Endothelial cell of umbilical vein (primary cell): ENCODE data around the gene OTULINL. TPM values are rescaled to one million over a fixed set of nuclear protein-coding genes. Genes with fewer than 3 reads are reported as not detected.

Experiments
- BruUV-seq: library from RNA; stranded (reverse); fragments of 400-500 nt; replicated peaks from 2 replicates; lab custom pipeline; 2021; lab: Mats Ljungman, UMichigan
- CTCF ChIA-PET: fragments of 300-600, 350-600 bp; sonication (Branson Sonifier 250); formaldehyde crosslinking; loops from one replicate; lab custom pipeline; 2021; ENCODE audit warnings: antibody characterized with exemption, inconsistent platforms; lab: Charles Lee
- POLR2A ChIA-PET: fragments of 300-600, 350-600 bp; sonication (Branson Sonifier 250); formaldehyde crosslinking; loops from one replicate; lab custom pipeline; 2021; ENCODE audit warnings: antibody characterized with exemption, inconsistent platforms; lab: Charles Lee
- DNase-seq: peaks from one replicate; pipeline ENCODE4 v3.0.0-alpha.2; 2011; ENCODE audit warnings: low read depth, low spot score
- FAIRE-seq: peaks from 2 replicates; lab custom pipeline; 2011; peaks lifted over from hg19 to GRCh38; lab: Jason Lieb, UNC
- H2AFZ ChIP-seq: 2 replicates; pipeline ENCODE4 v1.6.0; 2012; ENCODE audit warnings: low read depth, low read length, control low read depth, inconsistent platforms
- H3K27ac ChIP-seq: 2 replicates; pipeline ENCODE4 v1.5.1; 2011; ENCODE audit warnings: low read depth, mild to moderate bottlenecking, control low read depth, low read length, moderate library complexity; ENCODE audit not compliant: insufficient read depth
- H3K27me3 ChIP-seq, 2 experiments: 2 replicates each; pipeline versions ENCODE4 v1.6.0 to v1.6.1; 2011; ENCODE audit warnings: low read length in 2 of 2, mixed read lengths in 1 of 2; ENCODE audit not compliant: control insufficient read depth in 2 of 2, insufficient read depth in 2 of 2
- H3K36me3 ChIP-seq, 2 experiments: 2 replicates in 1 of 2; 3 replicates in 1 of 2; pipeline ENCODE4 v1.5.1; 2011; ENCODE audit warnings: low read length in 2 of 2, mild to moderate bottlenecking in 1 of 2, moderate library complexity in 1 of 2; ENCODE audit not compliant: control insufficient read depth in 2 of 2, insufficient read depth in 2 of 2; ENCODE audit errors: extremely low read depth in 1 of 2
- H3K4me1 ChIP-seq: 3 replicates; pipeline ENCODE4 v1.5.1; 2011; ENCODE audit warnings: mild to moderate bottlenecking, low read length; ENCODE audit not compliant: control insufficient read depth, insufficient read depth; ENCODE audit errors: extremely low read depth
- H3K4me2 ChIP-seq: 2 replicates; pipeline ENCODE4 v1.6.1; 2011; ENCODE audit warnings: low read length, control low read depth, mixed read lengths; ENCODE audit not compliant: insufficient read depth
- H3K4me3 ChIP-seq, 3 experiments: fragments of 200-600 bp in 1 of 3; sonication (generic), shearing (Covaris generic) in 1 of 3; replicated peaks in 1 of 3; 2 replicates each; pipeline ENCODE4 v1.5.1; 2011 to 2016; ENCODE audit warnings: control low read depth in 3 of 3, low read length in 3 of 3, mild to moderate bottlenecking in 2 of 3, inconsistent platforms in 1 of 3, low read depth in 1 of 3, moderate library complexity in 1 of 3; ENCODE audit not compliant: insufficient read depth in 1 of 3
- H3K79me2 ChIP-seq: 2 replicates; pipeline ENCODE4 v1.6.0; 2012; ENCODE audit warnings: low read length, inconsistent platforms; ENCODE audit not compliant: control insufficient read depth, insufficient read depth
- H3K9ac ChIP-seq: replicated peaks from 2 replicates; pipeline ENCODE3; 2011; ENCODE audit warnings: low read length, control low read depth; ENCODE audit not compliant: insufficient read depth; ENCODE audit errors: extremely low read depth
- H3K9me1 ChIP-seq: replicated peaks from 3 replicates; pipeline ENCODE4 v1.6.0; 2011; ENCODE audit warnings: mild to moderate bottlenecking, low read length; ENCODE audit not compliant: control insufficient read depth, insufficient read depth; ENCODE audit errors: extremely low read depth
- H3K9me3 ChIP-seq: replicated peaks from 2 replicates; pipeline ENCODE4 v1.5.1; 2012; ENCODE audit warnings: low read length, inconsistent platforms; ENCODE audit not compliant: control insufficient read depth, insufficient read depth
- H4K20me1 ChIP-seq: replicated peaks from 2 replicates; pipeline ENCODE3; 2011; ENCODE audit warnings: mild to moderate bottlenecking, low read length; ENCODE audit not compliant: control insufficient read depth, insufficient read depth; ENCODE audit errors: extremely low read depth
- EZH2 ChIP-seq: IDR thresholded peaks from 2 replicates; pipeline ENCODE4 v1.6.1; 2012; ENCODE audit warnings: borderline replicate concordance, low read depth, mild to moderate bottlenecking, moderate library complexity, low read length, inconsistent platforms; ENCODE audit not compliant: severe bottlenecking
- FOS ChIP-seq: IDR thresholded peaks from 2 replicates; pipeline ENCODE4 v1.6.1; 2011; ENCODE audit warnings: mild to moderate bottlenecking, low read length, moderate library complexity, borderline replicate concordance; ENCODE audit not compliant: insufficient read depth
- GATA2 ChIP-seq: IDR thresholded peaks from 2 replicates; pipeline ENCODE4 v1.7.0; 2011; ENCODE audit warnings: low read depth, mild to moderate bottlenecking, moderate library complexity, mixed read lengths, low read length; ENCODE audit not compliant: insufficient read length, insufficient read depth
- JUN ChIP-seq: IDR thresholded peaks from 2 replicates; pipeline ENCODE4 v1.6.1; 2011; ENCODE audit warnings: borderline replicate concordance, low read depth; ENCODE audit not compliant: insufficient read length, insufficient read depth
- MYC ChIP-seq: IDR thresholded peaks from one replicate; pipeline ENCODE4 v1.6.1; 2011; ENCODE audit warnings: mild to moderate bottlenecking, low read depth, low read length
- POLR2A ChIP-seq: IDR thresholded peaks from 2 replicates; pipeline ENCODE4 v1.6.1; 2012; ENCODE audit warnings: low read depth, mild to moderate bottlenecking, control low read depth, low read length
- POLR2AphosphoS5 ChIP-seq: IDR thresholded peaks from 2 replicates; pipeline ENCODE4 v1.6.1; 2012; ENCODE audit warnings: low read depth, mild to moderate bottlenecking, control low read depth, low read length, moderate library complexity; ENCODE audit not compliant: insufficient read depth
- dilution Hi-C: fragments of 300-500 bp; cut with MboI; formaldehyde crosslinking; loops from one replicate; pipeline ENCODE4 v1.15.0; 2019; ENCODE audit warnings: low sequenced_read_pairs; ENCODE audit not compliant: extremely low pct_ligation_motif_present
- intact Hi-C: fragments of 100-400 bp; cut with micrococcal nuclease; formaldehyde crosslinking; loops from one replicate; pipeline ENCODE4 v1.10.0; 2022
- polyA plus RNA-seq, 4 experiments: library from polyadenylated mRNA; depleted of rRNA in 3 of 4; stranded (reverse) in 3 of 4; unstranded in 1 of 4; fragments of >200 nt; gene quantifications; 2 replicates each; pipeline versions ENCODE4 v1.2.1 to v1.2.3, GENCODE V29; 2011 to 2012; ENCODE audit warnings: missing spikeins in 1 of 4
- total RNA-seq: library from RNA; stranded (reverse); gene quantifications from 2 replicates; pipeline ENCODE4 v1.2.3, GENCODE V29; 2021
- TF ChIP-seq, protein P1 (sequence below): IDR thresholded peaks from 2 replicates; pipeline ENCODE4 v1.6.1; 2011; ENCODE audit not compliant: insufficient read depth, insufficient read length
- TF ChIP-seq, protein P2 (sequence below), 2 donors: IDR thresholded peaks; 1 replicate in 1 of 2; 2 replicates in 1 of 2; pipeline ENCODE4 v1.5.1; 2011; ENCODE audit warnings: low read length in 2 of 2, mild to moderate bottlenecking in 2 of 2, moderate library complexity in 2 of 2, control low read depth in 1 of 2, inconsistent platforms in 1 of 2, low read depth in 1 of 2; ENCODE audit not compliant: insufficient read depth in 1 of 2; ENCODE audit errors: extremely low read depth in 1 of 2

Gene OTULINL
- total and polyA plus RNA-seq, 2 donors (not counting 3 experiments of a cell fraction or from before 2014, with no cell fraction given) = 0.08 to 0.42 TPM

DNA sequence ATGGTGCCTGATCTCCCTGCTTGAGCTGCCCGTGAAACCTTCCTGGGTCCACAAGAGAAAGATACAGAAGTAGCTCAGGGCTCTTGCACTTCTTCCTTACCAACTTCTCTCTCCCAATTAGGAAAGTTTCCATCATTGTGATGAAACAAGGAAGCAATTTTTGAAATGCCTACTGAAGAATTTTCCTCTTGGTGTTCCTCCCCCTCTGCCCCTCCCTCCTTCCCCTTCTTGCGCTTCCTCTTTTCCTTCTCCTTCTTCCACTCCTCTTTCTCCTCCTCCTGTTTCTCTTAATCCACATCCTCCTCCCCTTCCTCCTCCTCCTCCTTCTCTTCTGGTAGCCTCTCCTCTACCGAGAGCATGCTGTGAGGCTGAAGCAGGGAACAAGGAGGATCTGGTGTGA, 36.3 kb upstream of the OTULINL start:
- dilution Hi-C loops (loop anchor here (25.0 kb wide), 1 partner anchor 92 kb away; no protein-coding TSS in a partner anchor), intact Hi-C loops (no loop called here)
- H2AFZ ChIP-seq = no peak overlapping the region
- H3K27me3 ChIP-seq = peaks cover 11 to 18% of the 10 kb centered on the region in 2 experiments
- H3K9ac ChIP-seq = no peak overlapping the region
- no peaks in the 10 kb centered on the region for H3K9me3 ChIP-seq
- DNase-seq = no peak
- H3K36me3 ChIP-seq = no peaks in the 10 kb centered on the region
- no peaks in the 10 kb centered on the region for H3K9me1 ChIP-seq
- no TSS peak for BruUV-seq
- no peak overlapping the region for H3K27ac ChIP-seq
- no peaks in the 10 kb centered on the region for H3K79me2 ChIP-seq
- FAIRE-seq = no peak
- CTCF ChIA-PET = no interaction called here
- H4K20me1 ChIP-seq = no peaks in the 10 kb centered on the region
- no peak overlapping the region for H3K4me2 ChIP-seq
- no peaks in the 10 kb centered on the region for H3K4me1 ChIP-seq
- TF ChIP-seq MYC (no peak), POLR2A (no peak), GATA2 (no peak), FOS (no peak), EZH2 (no peak), JUN (no peak), POLR2AphosphoS5 (no peak)
- TF ChIP-seq, protein P1, sequence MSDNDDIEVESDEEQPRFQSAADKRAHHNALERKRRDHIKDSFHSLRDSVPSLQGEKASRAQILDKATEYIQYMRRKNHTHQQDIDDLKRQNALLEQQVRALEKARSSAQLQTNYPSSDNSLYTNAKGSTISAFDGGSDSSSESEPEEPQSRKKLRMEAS = no peak
- TF ChIP-seq, protein P2, sequence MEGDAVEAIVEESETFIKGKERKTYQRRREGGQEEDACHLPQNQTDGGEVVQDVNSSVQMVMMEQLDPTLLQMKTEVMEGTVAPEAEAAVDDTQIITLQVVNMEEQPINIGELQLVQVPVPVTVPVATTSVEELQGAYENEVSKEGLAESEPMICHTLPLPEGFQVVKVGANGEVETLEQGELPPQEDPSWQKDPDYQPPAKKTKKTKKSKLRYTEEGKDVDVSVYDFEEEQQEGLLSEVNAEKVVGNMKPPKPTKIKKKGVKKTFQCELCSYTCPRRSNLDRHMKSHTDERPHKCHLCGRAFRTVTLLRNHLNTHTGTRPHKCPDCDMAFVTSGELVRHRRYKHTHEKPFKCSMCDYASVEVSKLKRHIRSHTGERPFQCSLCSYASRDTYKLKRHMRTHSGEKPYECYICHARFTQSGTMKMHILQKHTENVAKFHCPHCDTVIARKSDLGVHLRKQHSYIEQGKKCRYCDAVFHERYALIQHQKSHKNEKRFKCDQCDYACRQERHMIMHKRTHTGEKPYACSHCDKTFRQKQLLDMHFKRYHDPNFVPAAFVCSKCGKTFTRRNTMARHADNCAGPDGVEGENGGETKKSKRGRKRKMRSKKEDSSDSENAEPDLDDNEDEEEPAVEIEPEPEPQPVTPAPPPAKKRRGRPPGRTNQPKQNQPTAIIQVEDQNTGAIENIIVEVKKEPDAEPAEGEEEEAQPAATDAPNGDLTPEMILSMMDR (IDR thresholded peaks at IDR 0.05; ENCODE audit: extremely low read depth in 1 of 2, insufficient read depth in 1 of 2, low read depth in 1 of 2, low read length in 2 of 2) = no peak
- no peak overlapping the region for H3K4me3 ChIP-seq
- POLR2A ChIA-PET = no interaction called here
